Ishikawa (cell line): Measurements from ENCODE around the gene CARD14.

Experiments used
- CEBPB ChIP-seq: IDR thresholded peaks from 2 replicates; pipeline ENCODE4 v1.6.1; 2012
- CREB1 ChIP-seq: IDR thresholded peaks from 2 replicates; pipeline ENCODE4 v1.6.1; 2012; ENCODE audit warnings: low read depth
- EGR1 ChIP-seq: IDR thresholded peaks from 2 replicates; pipeline ENCODE4 v1.6.1; 2012
- EP300 ChIP-seq: IDR thresholded peaks from 2 replicates; pipeline ENCODE4 v1.6.1; 2012; ENCODE audit warnings: borderline replicate concordance
- FOXM1 ChIP-seq: IDR thresholded peaks from 2 replicates; pipeline ENCODE4 v1.6.1; 2012; ENCODE audit warnings: low read depth, borderline replicate concordance
- NFIC ChIP-seq: IDR thresholded peaks from 2 replicates; pipeline ENCODE4 v1.6.1; 2012
- RAD21 ChIP-seq: IDR thresholded peaks from 2 replicates; pipeline ENCODE4 v1.6.1; 2012; ENCODE audit warnings: low read depth
- TAF1 ChIP-seq: IDR thresholded peaks from 2 replicates; pipeline ENCODE4 v1.6.1; 2012; ENCODE audit warnings: low read depth, mild to moderate bottlenecking
- TCF12 ChIP-seq: IDR thresholded peaks from 2 replicates; pipeline ENCODE4 v1.6.1; 2012; ENCODE audit warnings: low read depth
- TEAD4 ChIP-seq: IDR thresholded peaks from 2 replicates; pipeline ENCODE4 v1.6.1; 2012
- YY1 ChIP-seq: IDR thresholded peaks from 2 replicates; pipeline ENCODE4 v1.6.1; 2012; ENCODE audit warnings: low read depth
- ZBTB7A ChIP-seq: IDR thresholded peaks from 2 replicates; pipeline ENCODE4 v1.6.1; 2012; ENCODE audit warnings: low read depth
- TF ChIP-seq, protein P1 (sequence below): IDR thresholded peaks from 2 replicates; pipeline ENCODE4 v1.6.1; 2012
- TF ChIP-seq, protein P2 (sequence below): IDR thresholded peaks from 2 replicates; pipeline ENCODE4 v1.6.1; 2012
- TF ChIP-seq, protein P3 (sequence below): IDR thresholded peaks from 2 replicates; pipeline ENCODE4 v1.6.1; 2012; ENCODE audit warnings: low read depth, mild to moderate bottlenecking

CARD14 gene

DNA sequence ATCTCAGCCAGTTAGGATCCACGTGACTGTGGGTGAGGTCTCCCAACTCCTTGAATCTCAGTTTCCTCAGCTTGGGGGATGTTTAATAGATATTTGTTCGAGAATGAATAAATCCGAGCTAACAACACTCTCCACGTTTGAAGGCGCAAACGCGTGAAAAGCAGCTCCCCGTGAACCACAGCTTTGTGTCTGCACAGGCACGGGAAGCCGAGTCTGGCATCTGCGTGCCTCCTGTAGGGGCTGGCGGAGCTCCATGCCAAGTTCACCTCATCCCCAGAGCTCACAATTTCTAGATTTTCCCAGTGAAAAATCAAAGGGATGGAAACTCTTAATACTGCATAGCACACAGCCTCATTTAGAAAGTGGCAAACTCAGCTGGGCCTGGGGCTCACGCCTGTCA, 36.0 kb downstream of the CARD14 start:
- TF ChIP-seq CEBPB: no peak
- no peak for TF ChIP-seq TEAD4
- TF ChIP-seq, protein P1, sequence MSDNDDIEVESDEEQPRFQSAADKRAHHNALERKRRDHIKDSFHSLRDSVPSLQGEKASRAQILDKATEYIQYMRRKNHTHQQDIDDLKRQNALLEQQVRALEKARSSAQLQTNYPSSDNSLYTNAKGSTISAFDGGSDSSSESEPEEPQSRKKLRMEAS: no peak
- TF ChIP-seq TCF12: no peak
- TF ChIP-seq RAD21: no peak
- TF ChIP-seq FOXM1: no peak
- no peak for TF ChIP-seq TAF1
- TF ChIP-seq CREB1: no peak
- TF ChIP-seq EGR1: no peak
- no peak for TF ChIP-seq NFIC
- no peak for TF ChIP-seq EP300
- TF ChIP-seq, protein P2, sequence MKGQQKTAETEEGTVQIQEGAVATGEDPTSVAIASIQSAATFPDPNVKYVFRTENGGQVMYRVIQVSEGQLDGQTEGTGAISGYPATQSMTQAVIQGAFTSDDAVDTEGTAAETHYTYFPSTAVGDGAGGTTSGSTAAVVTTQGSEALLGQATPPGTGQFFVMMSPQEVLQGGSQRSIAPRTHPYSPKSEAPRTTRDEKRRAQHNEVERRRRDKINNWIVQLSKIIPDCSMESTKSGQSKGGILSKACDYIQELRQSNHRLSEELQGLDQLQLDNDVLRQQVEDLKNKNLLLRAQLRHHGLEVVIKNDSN: no peak
- no peak for TF ChIP-seq ZBTB7A
- TF ChIP-seq, protein P3, sequence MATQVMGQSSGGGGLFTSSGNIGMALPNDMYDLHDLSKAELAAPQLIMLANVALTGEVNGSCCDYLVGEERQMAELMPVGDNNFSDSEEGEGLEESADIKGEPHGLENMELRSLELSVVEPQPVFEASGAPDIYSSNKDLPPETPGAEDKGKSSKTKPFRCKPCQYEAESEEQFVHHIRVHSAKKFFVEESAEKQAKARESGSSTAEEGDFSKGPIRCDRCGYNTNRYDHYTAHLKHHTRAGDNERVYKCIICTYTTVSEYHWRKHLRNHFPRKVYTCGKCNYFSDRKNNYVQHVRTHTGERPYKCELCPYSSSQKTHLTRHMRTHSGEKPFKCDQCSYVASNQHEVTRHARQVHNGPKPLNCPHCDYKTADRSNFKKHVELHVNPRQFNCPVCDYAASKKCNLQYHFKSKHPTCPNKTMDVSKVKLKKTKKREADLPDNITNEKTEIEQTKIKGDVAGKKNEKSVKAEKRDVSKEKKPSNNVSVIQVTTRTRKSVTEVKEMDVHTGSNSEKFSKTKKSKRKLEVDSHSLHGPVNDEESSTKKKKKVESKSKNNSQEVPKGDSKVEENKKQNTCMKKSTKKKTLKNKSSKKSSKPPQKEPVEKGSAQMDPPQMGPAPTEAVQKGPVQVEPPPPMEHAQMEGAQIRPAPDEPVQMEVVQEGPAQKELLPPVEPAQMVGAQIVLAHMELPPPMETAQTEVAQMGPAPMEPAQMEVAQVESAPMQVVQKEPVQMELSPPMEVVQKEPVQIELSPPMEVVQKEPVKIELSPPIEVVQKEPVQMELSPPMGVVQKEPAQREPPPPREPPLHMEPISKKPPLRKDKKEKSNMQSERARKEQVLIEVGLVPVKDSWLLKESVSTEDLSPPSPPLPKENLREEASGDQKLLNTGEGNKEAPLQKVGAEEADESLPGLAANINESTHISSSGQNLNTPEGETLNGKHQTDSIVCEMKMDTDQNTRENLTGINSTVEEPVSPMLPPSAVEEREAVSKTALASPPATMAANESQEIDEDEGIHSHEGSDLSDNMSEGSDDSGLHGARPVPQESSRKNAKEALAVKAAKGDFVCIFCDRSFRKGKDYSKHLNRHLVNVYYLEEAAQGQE: no peak
- no peak for TF ChIP-seq YY1

DNA sequence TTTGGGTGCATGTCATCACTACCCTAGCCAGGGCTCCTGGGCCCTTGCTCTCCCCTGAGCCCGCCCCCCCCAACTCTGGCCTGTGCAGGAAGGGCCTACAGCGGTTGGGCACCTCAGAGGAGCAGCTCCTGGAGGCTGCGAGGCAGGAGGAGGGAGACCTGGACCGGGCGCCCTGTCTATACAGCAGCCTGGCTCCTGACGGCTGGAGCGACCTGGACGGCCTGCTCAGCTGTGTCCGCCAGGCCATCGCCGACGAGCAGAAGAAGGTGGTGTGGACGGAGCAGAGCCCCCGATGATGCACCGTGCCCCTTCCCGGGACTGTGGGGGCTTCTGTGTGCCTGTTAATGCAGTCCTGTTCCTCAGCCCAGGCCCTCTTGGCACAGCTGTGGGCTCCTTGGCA, 38.2 kb downstream of the CARD14 start:
- TF ChIP-seq FOXM1 (no peak), ZBTB7A (no peak), EP300 (no peak)
- TF ChIP-seq, protein P3: no peak

DNA sequence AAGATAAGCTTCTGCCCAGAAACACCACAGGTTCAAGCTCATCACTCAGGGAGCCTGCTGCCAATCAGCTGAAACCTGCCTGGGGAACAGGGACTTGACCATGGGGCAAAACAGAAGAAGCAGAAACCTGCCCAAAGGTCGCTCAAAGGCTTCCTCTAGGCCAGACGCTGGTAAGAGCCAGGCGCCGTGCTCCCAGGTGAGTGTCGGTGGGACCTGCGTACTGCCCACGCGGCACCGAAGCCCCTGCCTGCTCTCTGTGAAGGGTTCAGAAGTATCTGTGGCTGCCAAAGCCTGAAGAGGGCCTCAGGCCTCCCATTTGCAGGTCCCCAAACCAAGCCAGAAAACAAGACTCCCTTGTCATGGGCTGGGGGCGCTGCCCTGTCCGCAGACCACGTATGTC, 39.9 kb downstream of the CARD14 start:
- TF ChIP-seq FOXM1 (no peak), TCF12 (no peak), CREB1 (no peak)
- TF ChIP-seq, protein P3: no peak

DNA sequence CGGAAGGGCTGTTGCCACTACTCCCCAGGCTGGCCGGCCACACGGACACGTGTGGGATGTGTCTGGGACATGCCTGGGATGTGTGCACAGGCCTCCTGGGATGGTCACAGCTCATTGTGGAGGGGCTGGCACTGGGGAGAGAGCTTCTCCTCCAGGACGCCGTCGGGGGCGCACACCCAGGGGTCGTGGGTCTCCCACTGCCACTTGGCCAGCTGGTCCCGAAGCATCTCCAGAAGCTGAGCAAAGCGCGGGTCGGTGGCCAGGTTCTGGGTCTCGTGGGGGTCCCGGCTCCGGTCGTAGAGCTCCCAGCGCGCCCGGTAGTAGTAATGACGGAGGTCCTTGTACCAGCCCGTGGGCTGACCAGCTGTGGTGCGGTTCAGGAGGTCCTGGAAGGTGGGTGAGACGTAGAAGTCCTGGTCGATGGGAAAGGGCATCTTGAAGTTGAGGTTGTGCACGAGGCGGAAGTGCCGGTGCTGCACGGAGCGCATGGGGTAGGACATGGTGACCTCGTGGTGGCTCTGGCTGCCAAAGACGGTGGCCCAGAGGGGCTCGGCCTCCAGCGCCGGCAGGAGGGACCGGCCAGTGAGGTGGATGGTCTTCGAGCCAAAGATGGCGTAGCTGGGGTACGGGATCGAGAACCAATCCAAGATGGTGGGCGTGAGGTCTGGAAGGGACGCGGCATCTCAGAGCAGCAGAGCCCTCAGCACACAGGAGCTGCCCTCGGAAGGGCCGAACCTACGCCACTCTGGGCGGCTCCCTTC, 40.7 kb downstream of the CARD14 start:
- no peak for TF ChIP-seq FOXM1
- TF ChIP-seq EGR1: no peak
- no peak for TF ChIP-seq CREB1
- TF ChIP-seq TAF1: no peak

DNA sequence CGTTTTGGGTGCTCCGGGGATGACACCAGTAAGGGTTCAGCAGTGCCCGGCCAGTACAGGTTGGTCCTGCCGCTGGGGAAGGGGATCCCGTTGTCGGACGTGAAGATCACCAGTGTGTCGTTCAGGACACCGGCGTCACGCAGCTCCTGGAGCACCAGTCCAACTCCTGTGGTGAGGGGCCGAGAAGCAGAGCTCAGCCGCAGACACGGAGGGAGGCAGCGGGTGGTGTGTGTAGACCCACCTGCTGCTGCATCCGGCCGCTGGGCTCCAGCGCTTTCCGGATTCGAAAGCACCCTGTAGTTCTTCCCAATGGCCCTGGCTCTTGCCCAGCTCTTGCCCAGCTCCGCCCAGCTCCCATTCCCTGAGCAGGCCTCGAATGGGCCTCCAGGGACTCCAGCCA, 42.3 kb downstream of the CARD14 start:
- TF ChIP-seq TAF1 (no peak), EGR1 (no peak), RAD21 (no peak), TEAD4 (no peak)
- TF ChIP-seq, protein P1: no peak
- TF ChIP-seq, protein P3: no peak
